ENCODE results near the gene ASB7.

The ASB7 gene

DNA sequence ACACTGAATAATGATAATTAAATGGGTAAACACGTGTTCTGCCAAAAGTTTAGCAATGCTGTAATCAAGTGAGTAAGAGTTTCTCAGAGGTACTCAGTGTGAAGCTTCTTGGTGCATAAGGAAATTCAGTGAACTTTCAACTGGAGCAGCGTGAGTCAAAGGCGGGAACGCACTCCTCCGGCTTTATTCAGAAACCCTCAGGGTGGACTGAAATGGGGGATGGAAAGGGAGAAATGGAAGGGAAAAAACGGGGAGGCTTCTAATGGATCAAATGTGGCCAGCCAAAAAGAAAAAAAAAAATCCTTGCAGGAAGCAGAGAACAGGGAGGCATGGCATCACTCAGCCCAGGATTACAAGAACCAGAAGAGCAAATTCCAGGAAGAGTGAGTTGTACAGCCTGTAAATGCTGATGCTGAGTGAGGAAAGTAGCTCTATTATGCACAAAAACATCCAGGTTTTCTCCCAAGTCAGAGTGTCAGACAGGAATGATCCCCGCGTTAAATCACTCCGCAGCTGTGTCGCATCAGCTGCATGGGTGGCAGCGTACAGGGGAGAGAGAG lies 85.3 kb downstream of the ASB7 start:
- DNase-seq = no peak

GRCh38 chr15:100688549-100689120 lies 86.2 kb downstream of the ASB7 start:
- no peak for DNase-seq

DNA sequence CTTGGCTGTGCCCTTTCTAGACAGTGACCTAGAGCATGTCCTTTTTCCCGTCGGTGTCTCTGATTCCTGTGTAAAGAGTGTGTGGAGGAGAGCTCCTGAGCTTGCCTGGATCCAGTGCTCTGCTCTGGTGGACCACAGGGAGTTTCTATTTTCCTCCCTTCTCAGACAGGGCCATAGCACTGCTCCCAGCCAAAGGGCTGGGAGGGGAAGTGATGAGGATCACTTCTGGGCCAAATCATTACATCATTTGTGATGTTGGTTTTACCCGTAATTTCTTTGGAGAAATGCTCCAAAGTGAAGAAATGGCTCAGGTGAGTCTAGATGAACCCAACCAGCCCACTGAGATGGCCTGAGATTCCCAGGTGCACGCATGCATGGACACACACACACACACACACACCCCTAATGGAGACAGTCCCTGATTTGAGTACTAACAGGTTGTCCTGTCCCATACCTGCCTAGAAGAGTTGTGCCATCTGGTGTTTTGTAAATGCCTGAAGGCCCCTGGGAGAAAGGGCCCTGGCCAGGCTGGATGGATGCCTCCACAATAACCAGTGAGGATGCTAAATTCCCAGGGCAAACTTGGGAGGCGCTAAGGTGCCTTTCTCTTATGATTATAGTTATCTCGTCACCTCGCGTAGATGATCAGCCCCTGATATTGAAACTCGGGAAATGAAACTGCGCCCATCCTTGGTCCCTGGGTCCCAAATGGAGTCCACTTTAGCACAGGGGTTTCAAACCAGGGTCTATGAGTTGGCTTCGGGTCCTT lies 86.9 kb downstream of the ASB7 start:
- DNase-seq = no peak

GRCh38 chr15:100690032-100690794 lies 87.8 kb downstream of the ASB7 start:
- no peak for DNase-seq

DNA sequence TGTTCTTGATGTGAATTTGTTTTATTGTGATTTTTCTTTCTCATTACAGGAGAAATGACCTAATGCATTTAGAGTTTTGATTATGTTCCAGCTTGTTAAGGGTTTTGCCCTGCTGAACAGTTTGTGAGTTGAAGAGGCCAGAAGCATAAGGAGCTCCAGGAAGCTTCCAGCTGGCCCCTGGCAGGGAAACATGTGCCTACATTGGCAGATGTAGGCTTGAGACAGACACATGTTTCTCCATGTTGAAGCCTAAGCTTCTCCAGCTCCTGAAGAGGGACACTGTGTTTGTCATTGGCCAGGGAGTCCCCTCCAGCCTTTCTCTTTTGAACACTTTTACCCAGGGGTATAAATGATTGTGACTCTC lies 88.4 kb downstream of the ASB7 start:
- no peak for DNase-seq

DNA sequence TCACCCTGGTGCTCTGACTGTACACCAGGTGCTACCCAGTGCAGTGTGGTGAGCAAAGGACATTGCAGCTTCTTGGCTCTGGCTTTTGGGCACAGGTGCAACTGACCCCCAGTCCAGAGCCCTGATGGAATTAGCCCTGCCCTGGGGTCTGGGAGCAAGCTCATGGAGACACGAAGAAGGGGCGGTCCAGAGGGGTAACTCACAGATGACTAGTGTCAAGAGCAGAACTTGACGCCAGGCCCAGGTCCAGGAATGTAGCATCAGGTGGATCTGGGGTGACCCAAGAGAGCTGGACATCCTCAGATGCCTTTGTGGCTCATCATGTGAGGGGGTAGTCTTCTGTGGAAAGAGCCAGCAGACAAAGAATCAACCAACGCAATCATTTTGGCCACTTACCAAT lies 88.9 kb downstream of the ASB7 start:
- no peak for DNase-seq

GRCh38 chr15:100692246-100692645 lies 89.9 kb downstream of the ASB7 start:
- DNase-seq = no peak

DNA sequence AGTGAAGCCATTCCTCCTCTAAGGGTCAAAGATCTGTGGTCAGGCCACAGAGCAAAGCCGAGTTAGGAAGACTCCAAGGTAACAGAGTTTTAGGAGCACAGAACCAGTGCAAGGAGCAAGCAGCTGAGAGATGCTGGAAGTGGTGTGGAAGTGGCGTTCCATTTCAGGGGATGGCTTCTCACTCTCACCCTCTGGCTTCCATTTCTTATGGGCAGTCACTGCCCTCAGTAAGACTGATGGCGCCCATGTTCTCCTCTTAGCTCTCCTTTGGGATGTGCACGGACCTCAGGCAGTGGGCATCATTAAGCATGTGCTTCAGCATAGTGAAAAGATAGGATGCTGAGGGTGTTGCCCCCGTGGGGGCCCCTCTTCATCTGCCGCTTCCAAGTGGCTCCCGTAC lies 90.3 kb downstream of the ASB7 start:
- DNase-seq = no peak

- no peak for DNase-seq
Measured at GRCh38 chr15:100693451-100693850, 91.1 kb downstream of the ASB7 start.

DNA sequence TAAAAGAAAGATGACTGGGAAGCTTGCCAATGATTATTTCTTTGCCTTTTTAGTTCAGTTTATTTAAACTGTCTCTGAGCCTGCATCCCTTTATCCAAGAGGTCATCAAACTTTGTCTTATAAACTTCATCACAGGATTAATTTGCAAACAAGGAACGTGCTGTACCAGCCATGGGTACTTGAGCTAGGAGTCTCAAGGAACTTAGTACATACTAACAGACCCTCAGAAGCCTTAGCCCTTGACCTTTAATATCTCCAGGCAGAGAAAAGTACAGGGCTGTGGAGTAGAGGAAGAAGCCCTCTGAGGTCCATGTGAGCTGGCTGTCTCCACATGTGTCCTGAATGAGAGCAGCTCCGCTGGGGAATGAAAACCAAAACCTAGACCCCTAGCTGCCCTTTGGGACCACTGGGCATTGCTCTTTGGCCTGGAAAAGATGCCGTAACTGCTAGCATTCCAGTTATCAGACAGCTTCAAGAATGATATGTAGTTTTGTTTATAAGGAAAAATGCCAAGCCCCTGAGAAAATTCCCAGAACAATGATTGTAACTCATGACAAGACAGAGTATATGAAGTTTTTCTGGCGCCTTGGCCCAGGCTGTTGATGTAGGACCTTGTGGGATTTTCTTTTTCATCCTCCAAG lies 92.1 kb downstream of the ASB7 start:
- no peak for DNase-seq

DNA sequence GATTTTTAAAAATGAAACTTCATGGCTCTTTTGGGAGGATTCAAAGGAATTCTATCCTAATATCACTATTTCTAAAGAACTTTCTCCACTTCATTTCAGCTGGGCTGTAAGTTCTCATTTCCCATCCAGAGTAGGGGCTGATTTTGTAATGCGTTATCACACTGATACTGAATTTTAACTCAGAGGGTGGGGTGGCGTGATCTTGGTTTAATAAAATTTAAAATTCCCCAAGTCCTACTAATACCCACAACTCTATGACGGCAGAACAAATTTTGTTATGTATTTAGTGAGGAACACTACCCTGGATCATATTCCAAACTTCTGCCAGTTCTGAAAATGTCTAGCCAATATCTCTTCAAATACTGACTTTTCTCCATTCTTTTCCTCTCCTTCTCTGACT lies 92.7 kb downstream of the ASB7 start:
- DNase-seq = no peak

- DNase-seq = no peak
Measured at GRCh38 chr15:100696452-100696851, 94.1 kb downstream of the ASB7 start.

All from NCI-H2227 treated with DMSO at 0.1 percent for 48 hours (cell line).